GM23248 (cell line): ENCODE results near the gene ATP4A.

ENCODE experiments used
- EZH2 ChIP-seq: fragments of 200-600 bp; sonication (generic); IDR thresholded peaks from 2 replicates; pipeline ENCODE4 v1.6.1; 2018; ENCODE audit warnings: antibody characterized with exemption, mild to moderate bottlenecking; ENCODE audit not compliant: insufficient read depth, poor library complexity, severe bottlenecking
- EZH2phosphoT487 ChIP-seq: fragments of 200-600 bp; sonication (generic); IDR thresholded peaks from 2 replicates; pipeline ENCODE4 v1.6.1; 2018; ENCODE audit warnings: antibody characterized with exemption, moderate library complexity, mild to moderate bottlenecking, low read depth; ENCODE audit not compliant: insufficient read depth

GRCh38 chr19:35546532-35546931 lies 16.9 kb downstream of the ATP4A start:
- TF ChIP-seq EZH2phosphoT487 (no peak), EZH2 (no peak)
